GM03348 (cell line): ENCODE measurements around the gene POLN.

Source experiments
- DNase-seq: peaks from one replicate; pipeline ENCODE4 v3.0.0; 2012; ENCODE audit warnings: low spot score

The POLN gene

GRCh38 chr4:2059046-2059725 lies 182.7 kb downstream of the POLN start, which contains the start of gene NAT8L:
NAT8L (plus strand) TSS chr4:2059327; CDS start chr4:2059512, 185 bp downstream.
- peak; percentile 52 for DNase-seq

- peak; percentile 45 for DNase-seq
Measured at GRCh38 chr4:2058264-2059045, 183.5 kb downstream of the POLN start.

- DNase-seq, result no peak
Measured at GRCh38 chr4:2057382-2058065, 184.4 kb downstream of the POLN start.

GRCh38 chr4:2054217-2054616 lies 187.7 kb downstream of the POLN start:
- DNase-seq, result no peak

GRCh38 chr4:2051086-2051485 lies 190.8 kb downstream of the POLN start:
- DNase-seq, result no peak

GRCh38 chr4:2049811-2050210 lies 192.1 kb downstream of the POLN start:
- no peak for DNase-seq

- DNase-seq, result no peak
Measured at GRCh38 chr4:2049381-2049780, 192.5 kb downstream of the POLN start.

- no peak for DNase-seq
Measured at GRCh38 chr4:2048831-2049230, 193.1 kb downstream of the POLN start.

GRCh38 chr4:2047781-2048581 lies 193.9 kb downstream of the POLN start:
- DNase-seq, result no peak

GRCh38 chr4:2047031-2047660 lies 194.8 kb downstream of the POLN start:
- DNase-seq, result peak; percentile 14

GRCh38 chr4:2046031-2046961 lies 195.6 kb downstream of the POLN start:
- DNase-seq, result peak; percentile 19

GRCh38 chr4:2045518-2045951 lies 196.4 kb downstream of the POLN start:
- DNase-seq, result no peak

- DNase-seq, result no peak
Measured at GRCh38 chr4:2044542-2045517, 197.1 kb downstream of the POLN start.

GRCh38 chr4:2044119-2044485 lies 197.8 kb downstream of the POLN start:
- no peak for DNase-seq

GRCh38 chr4:2043396-2044118 lies 198.4 kb downstream of the POLN start:
- DNase-seq, result no peak

- no peak for DNase-seq
Measured at GRCh38 chr4:2042947-2043395, 198.9 kb downstream of the POLN start.

GRCh38 chr4:2042204-2042946 lies 199.5 kb downstream of the POLN start:
- DNase-seq, result peak; percentile 73
